Measurements from ENCODE around the gene CALY. TPM values are rescaled to one million over a fixed set of nuclear protein-coding genes. Genes with fewer than 3 reads are reported as not detected.

Gene CALY
- total RNA-seq, 2 experiments from 2014 or later = not detected

DNA sequence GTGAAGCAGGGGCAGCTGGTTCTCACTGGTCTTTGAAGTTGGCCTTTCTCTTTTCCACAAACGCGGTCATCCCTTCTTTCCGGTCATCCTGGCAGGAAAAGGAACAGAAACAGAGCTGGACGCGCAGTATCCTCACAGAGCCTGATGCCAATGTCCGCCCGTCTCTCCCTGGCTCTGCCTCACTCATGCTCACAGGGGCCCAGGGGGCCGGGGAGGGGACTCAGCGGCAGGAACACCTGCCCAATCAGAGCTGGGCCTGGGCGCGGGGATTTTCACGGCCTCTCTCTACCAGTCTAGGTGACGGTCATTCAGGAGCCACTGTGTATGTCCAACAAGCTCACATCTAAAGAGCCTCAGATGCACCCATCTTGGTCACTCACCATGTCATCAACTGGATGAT lies 26.1 kb upstream of the CALY start:
- no peak overlapping the region for H3K4me3 Mint-ChIP-seq

DNA sequence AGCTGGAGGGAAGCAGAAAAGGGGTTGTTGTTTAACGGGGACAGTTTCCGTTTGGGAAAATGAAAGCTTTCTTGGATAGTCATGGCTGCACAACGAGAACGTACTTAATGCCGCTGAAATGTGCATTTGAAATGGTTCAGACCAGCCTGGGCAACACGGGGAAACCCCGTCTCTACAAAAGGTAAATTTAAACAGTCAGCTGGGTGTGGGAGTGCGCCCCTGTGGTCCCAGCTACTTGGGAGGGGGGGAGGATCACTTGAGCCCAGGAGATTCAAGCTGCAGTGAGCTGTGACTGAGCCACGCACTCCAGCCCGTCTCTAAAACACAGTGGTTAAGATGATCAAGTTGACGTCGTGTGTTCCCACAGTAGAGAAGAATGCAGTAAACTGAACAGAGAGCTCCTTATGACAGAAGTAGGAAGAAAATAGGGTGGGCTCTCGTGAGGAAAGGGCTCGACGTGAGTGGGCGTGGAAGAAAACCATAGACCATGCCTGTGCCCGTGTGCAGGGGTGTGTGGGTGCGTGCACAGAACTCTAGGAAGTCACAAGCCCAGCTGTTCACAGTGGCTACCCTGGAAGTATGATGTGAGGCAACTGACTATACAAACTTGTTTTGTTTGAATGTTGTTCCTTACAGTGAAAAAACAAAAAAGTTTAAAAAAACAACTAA lies 25.2 kb upstream of the CALY start:
- CTCF ChIA-PET = interaction anchor here (0.9 to 1.2 kb wide), 2 partner anchors 33 to 43 kb away, joined by 3 to 4 read pairs; no protein-coding TSS in a partner anchor
- DNase-seq = no peak
- Mint-ChIP-seq H3K9me3 (no peaks in the 10 kb centered on the region), H3K27ac (no peak overlapping the region), H3K36me3 (ENCODE audit: low read depth) (peaks cover 3% of the 10 kb centered on the region), H3K27me3 (ENCODE audit: low read depth) (no peaks in the 10 kb centered on the region), H3K4me1 (ENCODE audit: low read depth) (no peaks in the 10 kb centered on the region), H3K4me3 (no peak overlapping the region)
- intact Hi-C loops (cut with micrococcal nuclease) = no loop called here

More for the DNA sequence above, 26.1 kb upstream of the CALY start:
- Mint-ChIP-seq H3K27ac (no peak overlapping the region), H3K27me3 (ENCODE audit: low read depth) (no peaks in the 10 kb centered on the region), H3K9me3 (no peaks in the 10 kb centered on the region), H3K4me1 (ENCODE audit: low read depth) (no peaks in the 10 kb centered on the region), H3K36me3 (ENCODE audit: low read depth) (peaks cover 4% of the 10 kb centered on the region)
- CTCF ChIA-PET = no interaction called here
- DNase-seq = no peak
- intact Hi-C loops (cut with micrococcal nuclease) = no loop called here

DNA sequence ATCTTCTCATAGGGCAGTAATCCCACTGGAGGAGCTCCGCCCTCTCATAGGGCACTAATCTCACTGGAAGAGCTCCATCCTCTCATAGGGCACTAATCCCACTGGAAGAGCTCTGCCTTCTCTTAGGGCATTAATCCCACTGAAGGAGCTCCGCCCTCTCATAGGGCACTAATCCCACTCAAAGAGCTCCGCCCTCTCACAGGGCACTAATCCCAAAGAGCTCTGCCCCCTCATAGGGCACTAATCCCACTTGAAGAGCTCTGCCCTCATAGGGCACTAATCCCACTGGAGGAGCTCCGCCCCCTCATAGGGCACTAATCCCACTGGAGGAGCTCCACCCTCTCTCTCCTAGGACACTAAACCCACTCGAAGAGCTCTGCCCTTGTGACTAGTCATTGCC lies 24.5 kb upstream of the CALY start:
- no peak for DNase-seq
- Mint-ChIP-seq H3K4me1 (ENCODE audit: low read depth) (peaks cover under 1% of the 10 kb centered on the region), H3K27ac (no peak overlapping the region), H3K27me3 (ENCODE audit: low read depth) (no peaks in the 10 kb centered on the region), H3K9me3 (no peaks in the 10 kb centered on the region), H3K36me3 (ENCODE audit: low read depth) (peaks cover 4% of the 10 kb centered on the region), H3K4me3 (no peak overlapping the region)
- CTCF ChIA-PET = interaction anchor here (0.9 to 1.2 kb wide), 2 partner anchors 32 to 42 kb away, joined by 3 to 4 read pairs; no protein-coding TSS in a partner anchor
- intact Hi-C loops (cut with micrococcal nuclease) = no loop called here

DNA sequence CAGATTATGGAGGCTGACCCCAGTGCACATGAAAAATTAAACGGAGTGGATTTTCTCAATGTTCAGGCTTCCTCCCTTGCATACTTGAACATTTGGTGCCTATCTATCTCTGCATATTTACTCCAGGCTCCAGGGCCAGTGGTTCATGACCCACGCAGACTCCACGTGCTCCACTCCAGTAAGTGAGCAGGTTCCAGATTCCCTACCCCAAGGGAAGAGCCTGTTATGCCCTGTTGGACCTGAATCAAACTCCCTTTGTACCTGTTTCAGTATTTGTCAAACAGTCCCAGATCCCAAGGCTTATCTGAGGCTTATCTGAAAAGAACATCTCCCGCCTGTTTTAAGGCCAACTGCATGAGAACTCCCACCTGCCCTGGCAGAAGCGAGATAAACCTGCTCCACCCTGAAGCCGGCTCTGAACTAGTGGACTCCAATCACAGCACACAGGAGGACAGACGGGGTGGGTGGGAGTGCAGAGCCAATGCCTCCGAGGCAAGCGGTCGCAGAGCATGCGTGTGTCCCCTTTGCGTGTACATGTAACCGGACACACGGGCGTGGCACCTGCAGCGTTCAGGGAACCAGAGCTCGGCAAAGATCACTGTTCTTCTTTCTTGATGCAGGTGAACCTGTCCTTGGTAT lies 23.4 kb upstream of the CALY start:
- Mint-ChIP-seq H3K27me3 (ENCODE audit: low read depth) (no peaks in the 10 kb centered on the region), H3K36me3 (ENCODE audit: low read depth) (peaks cover 7% of the 10 kb centered on the region), H3K4me3 (no peak overlapping the region), H3K9me3 (no peaks in the 10 kb centered on the region), H3K27ac (no peak overlapping the region), H3K4me1 (ENCODE audit: low read depth) (peaks cover 3% of the 10 kb centered on the region)
- no peak for DNase-seq
- intact Hi-C loops (cut with micrococcal nuclease) = no loop called here
- CTCF ChIA-PET = no interaction called here

DNA sequence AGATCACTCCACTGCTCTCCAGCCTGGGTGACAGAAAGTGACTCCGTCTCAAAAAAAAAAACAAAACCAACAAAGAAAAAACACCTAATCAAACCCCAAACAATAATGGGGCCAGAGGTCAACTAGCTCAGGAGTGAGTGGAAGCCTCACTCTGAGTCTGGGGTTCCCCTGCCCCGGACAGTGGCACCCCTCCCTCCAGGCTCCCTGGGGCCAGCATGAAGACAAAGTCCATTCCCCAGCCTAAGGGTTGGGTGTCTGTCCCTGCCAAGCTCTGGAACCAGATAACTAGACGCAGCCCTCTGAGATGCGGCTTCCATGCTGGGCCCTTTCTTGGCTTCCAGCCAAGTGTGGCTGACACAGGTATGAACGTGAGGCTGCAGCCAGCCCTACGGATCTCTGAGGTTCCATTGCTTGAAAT lies 22.9 kb upstream of the CALY start:
- Mint-ChIP-seq H3K27ac (no peak overlapping the region), H3K9me3 (no peaks in the 10 kb centered on the region), H3K4me1 (ENCODE audit: low read depth) (peaks cover 3% of the 10 kb centered on the region), H3K36me3 (ENCODE audit: low read depth) (peaks cover 7% of the 10 kb centered on the region), H3K27me3 (ENCODE audit: low read depth) (no peaks in the 10 kb centered on the region), H3K4me3 (no peak overlapping the region)
- DNase-seq = peak; percentile 24
- CTCF ChIA-PET = no interaction called here
- intact Hi-C loops (cut with micrococcal nuclease) = no loop called here

DNA sequence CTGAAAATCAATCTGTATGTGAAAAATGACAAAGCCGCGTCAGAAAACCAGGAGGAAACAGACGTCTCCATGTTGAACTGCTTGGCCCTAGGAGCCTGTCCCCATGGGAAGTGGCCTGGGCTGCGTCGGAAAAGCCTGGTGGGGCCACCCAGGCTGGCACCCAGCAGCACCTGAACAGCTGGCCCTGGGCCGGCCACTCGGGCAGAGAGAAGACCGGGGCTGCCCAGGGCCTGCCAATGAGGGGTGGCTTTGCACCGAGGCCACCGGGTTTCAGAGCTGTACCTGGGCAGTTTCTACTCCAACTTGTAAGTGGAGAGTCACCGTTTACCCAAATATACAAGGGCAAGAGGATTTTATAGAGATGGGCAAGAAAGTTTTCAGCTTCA lies 22.2 kb upstream of the CALY start:
- DNase-seq = no peak
- no peaks in the 10 kb centered on the region for H3K27me3 Mint-ChIP-seq (ENCODE audit: low read depth)
- CTCF ChIA-PET = no interaction called here
- H3K36me3 Mint-ChIP-seq (ENCODE audit: low read depth) = peaks cover 7% of the 10 kb centered on the region
- H3K4me1 Mint-ChIP-seq (ENCODE audit: low read depth) = peaks cover 3% of the 10 kb centered on the region
- no peak overlapping the region for H3K4me3 Mint-ChIP-seq
- no peaks in the 10 kb centered on the region for H3K9me3 Mint-ChIP-seq
- no peak overlapping the region for H3K27ac Mint-ChIP-seq
- intact Hi-C loops (cut with micrococcal nuclease) = loop anchor here (1.0 kb wide), 1 partner anchor 97 kb away; no protein-coding TSS in a partner anchor

DNA sequence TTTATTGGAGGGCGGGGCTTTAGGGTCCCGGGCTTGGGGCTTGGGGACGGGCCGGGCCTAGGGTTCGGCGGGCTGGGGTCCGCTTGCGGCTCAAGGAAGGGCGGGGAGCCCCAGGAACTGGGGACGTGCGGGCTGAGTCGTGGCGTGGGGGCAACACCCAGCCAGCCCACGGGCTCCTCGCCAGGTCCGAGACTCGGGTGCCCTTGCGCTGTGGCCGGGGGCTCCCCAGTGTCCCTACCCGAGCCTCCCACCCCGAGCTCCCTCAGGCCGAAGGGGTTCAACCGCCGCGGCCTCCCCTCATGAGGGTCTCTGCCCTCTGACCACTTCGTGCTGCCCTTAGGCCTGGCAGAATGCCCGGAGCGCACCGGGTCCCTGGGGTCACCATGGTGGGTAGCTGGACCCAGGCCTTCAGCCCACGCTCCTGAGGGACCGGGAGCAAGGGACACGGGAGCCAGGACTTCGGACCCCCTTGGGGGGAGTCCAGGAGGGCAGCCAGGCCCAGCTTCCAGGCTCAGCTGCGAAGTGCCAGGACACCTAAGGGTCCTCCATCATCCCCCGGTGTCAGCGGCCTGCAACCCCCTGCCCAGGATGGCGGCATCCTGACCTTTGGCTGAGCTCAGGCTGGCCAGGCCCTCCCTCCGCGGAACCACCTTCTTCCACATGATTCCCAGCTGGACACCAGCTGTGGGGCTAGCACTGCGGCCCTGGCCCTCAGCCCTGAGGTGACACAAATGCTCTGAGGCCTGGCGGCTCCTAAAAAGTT lies 21.6 kb upstream of the CALY start:
- no peak overlapping the region for H3K27ac Mint-ChIP-seq
- DNase-seq = no peak
- CTCF ChIA-PET = no interaction called here
- no peak overlapping the region for H3K4me3 Mint-ChIP-seq
- H3K4me1 Mint-ChIP-seq (ENCODE audit: low read depth) = peaks cover 3% of the 10 kb centered on the region
- no peaks in the 10 kb centered on the region for H3K9me3 Mint-ChIP-seq
- H3K36me3 Mint-ChIP-seq (ENCODE audit: low read depth) = peaks cover 7% of the 10 kb centered on the region
- H3K27me3 Mint-ChIP-seq (ENCODE audit: low read depth) = no peaks in the 10 kb centered on the region
- intact Hi-C loops (cut with micrococcal nuclease) = loop anchor here (1.0 kb wide), 1 partner anchor 96 kb away; no protein-coding TSS in a partner anchor

DNA sequence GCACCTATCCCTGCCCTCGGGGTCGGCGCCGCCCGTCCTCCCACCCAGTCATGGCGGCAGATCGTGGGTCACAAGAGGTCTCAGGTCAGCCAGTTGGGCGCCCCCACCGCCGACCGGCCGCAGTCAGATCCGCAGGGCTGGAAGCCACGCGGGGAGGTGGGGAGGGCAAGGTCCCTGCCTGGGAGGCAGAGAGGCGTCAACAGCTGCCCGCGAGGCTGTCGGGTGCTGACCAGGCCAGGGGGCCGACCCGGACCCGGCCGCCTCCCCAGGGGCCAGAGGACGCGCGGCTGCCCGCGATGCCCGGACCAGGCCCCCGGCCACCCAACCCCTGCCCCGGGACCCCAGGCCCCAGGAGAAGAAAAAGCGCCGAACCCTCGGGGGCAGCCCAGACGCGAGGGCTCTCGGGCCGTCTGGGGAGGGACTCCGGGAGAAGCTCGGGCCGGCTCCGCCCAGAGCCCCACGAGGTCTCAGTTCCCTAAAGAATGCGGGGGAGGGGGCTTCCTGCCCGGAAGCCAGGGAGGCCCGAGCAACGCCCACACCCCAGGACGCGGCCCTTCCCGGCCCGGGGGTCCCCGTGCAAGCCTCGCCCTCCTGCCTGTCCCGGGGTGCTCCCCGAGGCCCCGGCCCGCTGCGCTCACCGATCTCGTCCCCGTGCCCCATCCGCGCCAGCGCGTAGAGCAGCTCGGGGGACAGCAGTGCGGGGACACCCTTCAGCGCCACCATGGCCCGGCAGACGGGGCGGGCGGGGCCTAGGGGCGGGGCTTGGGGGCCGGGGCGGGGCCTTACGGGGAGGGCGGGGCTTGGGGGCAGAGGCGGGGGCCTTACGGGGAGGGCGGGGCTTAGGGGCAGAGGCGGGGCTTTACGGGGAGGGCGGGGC lies 20.8 kb upstream of the CALY start, which contains the start of gene FUOM:
FUOM (minus strand) TSS at position 735 of the 877 bp plus-strand sequence; CDS start at position 723, 12 bp downstream.
- intact Hi-C loops (cut with micrococcal nuclease) = loop anchor here (1.0 kb wide), 5 partner anchors 16 to 95 kb away; partner anchors contain the start of genes ECHS1, MTG1 and PAOX
- Mint-ChIP-seq H3K4me1 (ENCODE audit: low read depth) (peaks cover 3% of the 10 kb centered on the region), H3K27ac (no peak within 1 kb of the TSS), H3K4me3 (peak within 1 kb of the TSS; percentile 77), H3K27me3 (ENCODE audit: low read depth) (no peaks in the 10 kb centered on the region), H3K36me3 (ENCODE audit: low read depth) (peaks cover 4% of the 10 kb centered on the region), H3K9me3 (no peaks in the 10 kb centered on the region)
- peak; percentile 75 for DNase-seq
- CTCF ChIA-PET = no interaction called here

DNA sequence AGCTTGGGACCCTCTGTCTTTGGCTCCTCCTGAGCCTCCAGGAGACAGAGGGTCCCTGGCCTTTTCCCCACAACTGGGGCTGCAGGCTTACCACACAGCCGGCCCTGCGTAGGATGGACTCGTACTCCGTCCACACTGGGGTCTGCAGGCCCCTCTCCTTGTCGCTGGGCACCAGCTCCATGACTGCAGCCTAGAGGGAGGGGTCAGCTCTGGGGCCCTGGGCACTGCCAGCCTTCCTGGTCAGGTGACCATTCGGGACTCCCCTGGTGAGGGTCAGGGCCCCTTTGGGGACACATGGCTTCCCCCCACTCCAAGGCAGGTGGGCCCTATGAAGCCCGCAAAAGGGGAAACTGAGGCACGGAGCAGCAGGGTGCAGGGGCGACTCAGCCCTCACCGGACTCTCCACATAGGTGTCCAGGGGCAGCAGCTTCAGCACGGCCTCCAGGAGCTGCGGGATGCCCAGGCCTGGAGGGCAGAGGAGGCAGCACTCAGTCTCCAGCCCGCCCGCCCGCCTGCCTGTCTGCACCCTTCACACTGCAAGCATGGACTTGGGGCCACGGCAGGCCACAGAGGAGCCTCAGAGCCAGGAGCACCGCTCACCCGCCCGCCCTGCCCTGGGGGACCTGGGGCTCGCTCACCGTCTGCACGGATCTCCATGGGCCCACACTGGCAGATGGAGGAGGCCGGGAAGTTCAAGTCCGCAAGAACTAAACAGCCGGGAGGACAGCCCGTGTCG lies 20.0 kb upstream of the CALY start:
- H3K27ac Mint-ChIP-seq = no peak overlapping the region
- CTCF ChIA-PET = interaction anchor here (0.8 kb wide), 1 partner anchor 27 kb away, joined by 3 read pairs; no protein-coding TSS in a partner anchor

DNA sequence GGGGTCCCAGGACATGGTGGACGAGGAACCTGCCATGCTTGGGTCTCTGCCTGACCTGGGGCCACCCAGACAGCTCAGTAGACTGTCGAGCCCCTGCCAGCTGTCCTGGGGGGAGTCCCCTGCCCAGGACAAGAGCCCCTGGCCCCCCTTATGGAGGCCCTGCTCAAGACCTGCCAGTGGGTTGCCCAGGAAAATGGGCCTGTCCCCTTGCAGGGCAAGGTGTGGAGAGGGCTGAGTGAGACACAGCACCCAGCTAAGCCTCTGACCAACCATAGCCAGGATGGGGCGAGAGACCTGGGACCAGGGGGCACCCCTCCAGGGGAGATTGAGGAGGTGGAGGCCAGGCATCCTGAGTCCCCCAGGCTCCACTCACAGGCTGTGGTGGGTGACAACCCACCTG lies 19.3 kb upstream of the CALY start:
- H3K27ac Mint-ChIP-seq = no peak overlapping the region
- H3K9me3 Mint-ChIP-seq = no peaks in the 10 kb centered on the region
- CTCF ChIA-PET = interaction anchor here (0.8 to 1.1 kb wide), 2 partner anchors 26 kb away, joined by 3 to 4 read pairs; no protein-coding TSS in a partner anchor
- no peak for DNase-seq
- H3K4me3 Mint-ChIP-seq = peak overlapping the region; percentile 55
- H3K4me1 Mint-ChIP-seq (ENCODE audit: low read depth) = peaks cover 3% of the 10 kb centered on the region
- intact Hi-C loops (cut with micrococcal nuclease) = no loop called here
- peaks cover 4% of the 10 kb centered on the region for H3K36me3 Mint-ChIP-seq (ENCODE audit: low read depth)
- no peaks in the 10 kb centered on the region for H3K27me3 Mint-ChIP-seq (ENCODE audit: low read depth)

More for the DNA sequence above, 20.0 kb upstream of the CALY start:
- intact Hi-C loops (cut with micrococcal nuclease) = loop anchor here (1.0 kb wide), 4 partner anchors 17 to 38 kb away; partner anchors contain the start of genes ECHS1, MTG1 and PAOX
- Mint-ChIP-seq H3K27me3 (ENCODE audit: low read depth) (no peaks in the 10 kb centered on the region), H3K36me3 (ENCODE audit: low read depth) (peaks cover 4% of the 10 kb centered on the region), H3K9me3 (no peaks in the 10 kb centered on the region), H3K4me1 (ENCODE audit: low read depth) (peaks cover 3% of the 10 kb centered on the region), H3K4me3 (peak overlapping the region; percentile 77)
- no peak for DNase-seq

DNA sequence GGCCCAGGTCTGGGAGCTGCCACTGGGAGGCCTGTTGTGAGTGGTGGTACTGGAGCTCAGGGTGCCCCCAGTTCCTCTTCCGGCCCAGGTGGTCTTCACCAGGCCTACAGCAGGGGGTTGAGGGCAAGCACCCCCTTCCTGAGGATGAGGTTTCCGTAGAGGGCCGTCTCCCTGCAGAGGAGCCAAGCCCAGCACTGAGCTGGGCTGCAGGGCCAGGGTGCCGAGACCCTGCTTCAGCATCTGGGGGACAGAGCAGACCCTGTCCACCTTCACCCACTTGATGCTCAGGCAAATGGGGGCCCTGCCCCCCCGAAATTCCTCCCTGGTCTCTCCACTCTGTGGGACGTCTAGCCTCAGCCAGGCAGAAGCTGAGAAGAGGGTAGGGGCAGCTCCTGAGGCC lies 18.6 kb upstream of the CALY start:
- no peak overlapping the region for H3K4me3 Mint-ChIP-seq
- peaks cover 3% of the 10 kb centered on the region for H3K4me1 Mint-ChIP-seq (ENCODE audit: low read depth)
- DNase-seq = no peak
- intact Hi-C loops (cut with micrococcal nuclease) = no loop called here
- H3K9me3 Mint-ChIP-seq = no peaks in the 10 kb centered on the region
- H3K27ac Mint-ChIP-seq = no peak overlapping the region
- no peaks in the 10 kb centered on the region for H3K27me3 Mint-ChIP-seq (ENCODE audit: low read depth)
- peaks cover 4% of the 10 kb centered on the region for H3K36me3 Mint-ChIP-seq (ENCODE audit: low read depth)
- CTCF ChIA-PET = interaction anchor here (1.1 kb wide), 1 partner anchor 26 kb away, joined by 4 read pairs; no protein-coding TSS in a partner anchor

Data from activated naive CD4-positive, alpha-beta T cell treated with anti-CD3 and anti-CD28 coated beads for 36 hours (primary cell).